Measurements from ENCODE around the gene ENTREP1. TPM values are rescaled to one million over a fixed set of nuclear protein-coding genes. Genes with fewer than 3 reads are reported as not detected.

Gene ENTREP1
- total RNA-seq, 1 experiment from 2014 or later: not detected

GRCh38 chr9:69420611-69421270, 95.7 kb downstream of the ENTREP1 start:
- intact Hi-C loops (cut with micrococcal nuclease; ENCODE audit: unreplicated experiment): loop anchor here (10.0 kb wide), 1 partner anchor 454 kb away; no protein-coding TSS in a partner anchor
- no TSS peak for BruUV-seq (replicated peaks)
- no peaks in the 10 kb centered on the region for H3K4me1 Mint-ChIP-seq (ENCODE audit: low read depth, unreplicated experiment)
- no peaks in the 10 kb centered on the region for H3K4me1 ChIP-seq
- no peak for TF ChIP-seq CTCF (IDR thresholded peaks at IDR 0.05; ENCODE audit: insufficient read depth in 1 of 2, low read depth in 1 of 2, low read length in 1 of 2, severe bottlenecking in 1 of 2, unreplicated experiment in 1 of 2)
- no peak overlapping the region for H3K4me3 Mint-ChIP-seq (ENCODE audit: unreplicated experiment)
- H3K36me3 Mint-ChIP-seq (ENCODE audit: insufficient read depth, unreplicated experiment): no peaks in the 10 kb centered on the region
- CTCF ChIA-PET: no interaction called here
- H3K4me3 ChIP-seq (ENCODE audit: low read depth, low read length): no peak overlapping the region
- no peaks in the 10 kb centered on the region for H3K27me3 Mint-ChIP-seq (ENCODE audit: insufficient read depth, unreplicated experiment)
- H3K27me3 ChIP-seq (replicated peaks; ENCODE audit: control insufficient read depth, insufficient read depth, low read length): no peaks in the 10 kb centered on the region
- no peaks in the 10 kb centered on the region for H3K9me3 ChIP-seq
- DNase-seq: no peak
- POLR2A ChIA-PET: no interaction called here
- H3K36me3 ChIP-seq (ENCODE audit: control insufficient read depth, insufficient read depth, low read length): no peaks in the 10 kb centered on the region
- H3K9me3 Mint-ChIP-seq (ENCODE audit: unreplicated experiment): no peaks in the 10 kb centered on the region
- no peak overlapping the region for H3K27ac Mint-ChIP-seq (ENCODE audit: unreplicated experiment)

GRCh38 chr9:69421908-69422801, 97.1 kb downstream of the ENTREP1 start:
- no peaks in the 10 kb centered on the region for H3K9me3 ChIP-seq
- POLR2A ChIA-PET: no interaction called here
- no peaks in the 10 kb centered on the region for H3K27me3 Mint-ChIP-seq (ENCODE audit: insufficient read depth, unreplicated experiment)
- H3K36me3 Mint-ChIP-seq (ENCODE audit: insufficient read depth, unreplicated experiment): no peaks in the 10 kb centered on the region
- H3K4me3 ChIP-seq (ENCODE audit: low read depth, low read length): no peak overlapping the region
- H3K27ac Mint-ChIP-seq (ENCODE audit: unreplicated experiment): no peak overlapping the region
- H3K4me3 Mint-ChIP-seq (ENCODE audit: unreplicated experiment): no peak overlapping the region
- TF ChIP-seq CTCF (IDR thresholded peaks at IDR 0.05; ENCODE audit: insufficient read depth in 1 of 2, low read depth in 1 of 2, low read length in 1 of 2, severe bottlenecking in 1 of 2, unreplicated experiment in 1 of 2): peak; percentile 37 to 43
- peak; percentile 17 to 33 for DNase-seq
- H3K36me3 ChIP-seq (ENCODE audit: control insufficient read depth, insufficient read depth, low read length): no peaks in the 10 kb centered on the region
- H3K4me1 ChIP-seq: no peaks in the 10 kb centered on the region
- CTCF ChIA-PET: interaction anchor here (0.7 kb wide), 1 partner anchor 23 kb away, joined by 3 read pairs; no protein-coding TSS in a partner anchor
- BruUV-seq (replicated peaks): no TSS peak
- intact Hi-C loops (cut with micrococcal nuclease; ENCODE audit: unreplicated experiment): loop anchor here (2.0 to 10.0 kb wide), 2 partner anchors 127 to 453 kb away; no protein-coding TSS in a partner anchor
- no peaks in the 10 kb centered on the region for H3K9me3 Mint-ChIP-seq (ENCODE audit: unreplicated experiment)
- H3K4me1 Mint-ChIP-seq (ENCODE audit: low read depth, unreplicated experiment): no peaks in the 10 kb centered on the region
- no peaks in the 10 kb centered on the region for H3K27me3 ChIP-seq (replicated peaks; ENCODE audit: control insufficient read depth, insufficient read depth, low read length)

- Mint-ChIP-seq H3K27me3 (ENCODE audit: insufficient read depth, unreplicated experiment) (peaks cover 3% of the 10 kb centered on the region), H3K36me3 (ENCODE audit: insufficient read depth, unreplicated experiment) (no peaks in the 10 kb centered on the region), H3K27ac (ENCODE audit: unreplicated experiment) (no peak overlapping the region), H3K4me3 (ENCODE audit: unreplicated experiment) (no peak overlapping the region), H3K9me3 (ENCODE audit: unreplicated experiment) (no peaks in the 10 kb centered on the region), H3K4me1 (ENCODE audit: low read depth, unreplicated experiment) (no peaks in the 10 kb centered on the region)
- TF ChIP-seq CTCF (IDR thresholded peaks at IDR 0.05; ENCODE audit: insufficient read depth in 1 of 2, low read depth in 1 of 2, low read length in 1 of 2, severe bottlenecking in 1 of 2, unreplicated experiment in 1 of 2): no peak
- no peak for DNase-seq
- intact Hi-C loops (cut with micrococcal nuclease; ENCODE audit: unreplicated experiment): loop anchor here (10.0 kb wide), 1 partner anchor 450 kb away; no protein-coding TSS in a partner anchor
- Histone ChIP-seq H3K9me3 (no peaks in the 10 kb centered on the region), H3K4me3 (ENCODE audit: low read depth, low read length) (no peak overlapping the region), H3K4me1 (no peaks in the 10 kb centered on the region), H3K36me3 (ENCODE audit: control insufficient read depth, insufficient read depth, low read length) (no peaks in the 10 kb centered on the region), H3K27me3 (replicated peaks; ENCODE audit: control insufficient read depth, insufficient read depth, low read length) (no peaks in the 10 kb centered on the region)
- CTCF ChIA-PET: no interaction called here
- POLR2A ChIA-PET: no interaction called here
- no TSS peak for BruUV-seq (replicated peaks)
Observed at GRCh38 chr9:69425136-69425801, 100.3 kb downstream of the ENTREP1 start.

Measured in Caco-2 (cell line).